Breast epithelium (tissue), 4 donors: Measurements from ENCODE around the gene KCNIP1. TPM values are rescaled to one million over a fixed set of nuclear protein-coding genes. Genes with fewer than 3 reads are reported as not detected.

Source experiments
- DNase-seq, 2 donors: peaks; one replicate each; pipeline ENCODE4 v3.0.0-alpha.2; 2019; ENCODE audit warnings: low spot score in 2 of 2
- H3K27ac ChIP-seq, 2 donors: fragments of 200-600 bp; sonication (generic) in 1 of 2; one replicate each; pipeline ENCODE4 v1.5.1; 2016 to 2019; ENCODE audit warnings: mild to moderate bottlenecking in 1 of 2
- H3K27me3 ChIP-seq, 2 donors: fragments of 200-600 bp; sonication (generic) in 1 of 2; one replicate each; pipeline versions ENCODE4 v1.5.1 to v1.6.0; 2017 to 2019; ENCODE audit warnings: control low read depth in 1 of 2, mild to moderate bottlenecking in 1 of 2
- H3K36me3 ChIP-seq: fragments of 200-600 bp; one replicate; pipeline ENCODE4 v1.5.1; 2019
- H3K4me1 ChIP-seq, 2 donors: fragments of 200-600 bp; sonication (generic); one replicate each; pipeline ENCODE4 v1.5.1; 2016 to 2019; ENCODE audit warnings: control low read depth in 1 of 2
- H3K4me3 ChIP-seq, 3 donors: fragments of 200-600 bp; sonication (generic); 1 replicate in 2 of 3; 2 replicates in 1 of 3; pipeline ENCODE4 v1.5.1; 2016 to 2019; ENCODE audit warnings: mild to moderate bottlenecking in 3 of 3, moderate library complexity in 2 of 3
- H3K9me3 ChIP-seq, 2 donors: fragments of 200-600 bp; sonication (generic) in 1 of 2; one replicate each; pipeline ENCODE4 v1.5.1; 2016 to 2019; ENCODE audit warnings: control low read depth in 1 of 2
- CTCF ChIP-seq, 3 donors: fragments of 450-650 bp; IDR thresholded peaks; one replicate each; pipeline ENCODE4 v1.5.1; 2016 to 2017; ENCODE audit warnings: antibody characterized with exemption in 3 of 3, mild to moderate bottlenecking in 3 of 3, moderate library complexity in 3 of 3
- POLR2A ChIP-seq: fragments of 450-650 bp; IDR thresholded peaks from one replicate; pipeline ENCODE4 v1.6.1; 2016; ENCODE audit warnings: antibody characterized with exemption, mild to moderate bottlenecking, moderate library complexity
- POLR2AphosphoS5 ChIP-seq, 3 donors: sonication (generic); formaldehyde crosslinking; IDR thresholded peaks; one replicate each; pipeline ENCODE4 v1.6.1; 2017; ENCODE audit warnings: antibody characterized with exemption in 3 of 3
- intact Hi-C: fragments of 100-400 bp; cut with DNase I; formaldehyde crosslinking; loops from one replicate; pipeline ENCODE4 v1.15.1; 2023; ENCODE audit warnings: low total_unique reads
- total RNA-seq, 3 donors: library from RNA; depleted of rRNA; stranded (reverse); fragments of >200 nt; gene quantifications; one replicate each; pipeline ENCODE4 v1.1.0, GENCODE V29; 2016

KCNIP1 gene
- total RNA-seq, 3 donors from 2014 or later: 1.0 to 1.6 TPM; not detected in 1

- Histone ChIP-seq H3K9me3 (peaks cover 0 to 4% of the 10 kb centered on the region in 2 donors), H3K27ac (no peak overlapping the region), H3K27me3 (peaks cover 0 to 17% of the 10 kb centered on the region in 2 donors), H3K36me3 (no peaks in the 10 kb centered on the region), H3K4me3 (peak overlapping the region in 1 of 3 donors; percentile 5), H3K4me1 (no peaks in the 10 kb centered on the region)
- intact Hi-C loops: no loop called here
- no peak for DNase-seq
- TF ChIP-seq POLR2AphosphoS5 (IDR thresholded peaks at IDR 0.05) (no peak), CTCF (IDR thresholded peaks at IDR 0.05) (no peak), POLR2A (no peak)
Observed at GRCh38 chr5:170571875-170572852, 68.3 kb downstream of the KCNIP1 start.

GRCh38 chr5:170573114-170573513 lies 69.3 kb downstream of the KCNIP1 start:
- H3K27ac ChIP-seq: no peak overlapping the region
- no peak overlapping the region for H3K4me3 ChIP-seq
- H3K27me3 ChIP-seq: peaks cover 0 to 17% of the 10 kb centered on the region in 2 donors
- H3K9me3 ChIP-seq: peaks cover 0 to 4% of the 10 kb centered on the region in 2 donors
- DNase-seq: no peak
- intact Hi-C loops: no loop called here
- no peaks in the 10 kb centered on the region for H3K36me3 ChIP-seq
- no peaks in the 10 kb centered on the region for H3K4me1 ChIP-seq
- TF ChIP-seq POLR2A (no peak), CTCF (IDR thresholded peaks at IDR 0.05) (no peak), POLR2AphosphoS5 (IDR thresholded peaks at IDR 0.05) (no peak)

- Histone ChIP-seq H3K27me3 (peaks cover 0 to 17% of the 10 kb centered on the region in 2 donors), H3K9me3 (peaks cover 0 to 4% of the 10 kb centered on the region in 2 donors), H3K36me3 (no peaks in the 10 kb centered on the region), H3K4me1 (no peaks in the 10 kb centered on the region), H3K4me3 (no peak overlapping the region), H3K27ac (no peak overlapping the region)
- intact Hi-C loops: no loop called here
- TF ChIP-seq POLR2A (no peak), CTCF (IDR thresholded peaks at IDR 0.05) (no peak), POLR2AphosphoS5 (IDR thresholded peaks at IDR 0.05) (no peak)
- no peak for DNase-seq
Observed at GRCh38 chr5:170573660-170574059, 69.8 kb downstream of the KCNIP1 start.

- H3K36me3 ChIP-seq: no peaks in the 10 kb centered on the region
- no peaks in the 10 kb centered on the region for H3K27me3 ChIP-seq
- TF ChIP-seq CTCF (IDR thresholded peaks at IDR 0.05) (no peak), POLR2A (no peak), POLR2AphosphoS5 (IDR thresholded peaks at IDR 0.05) (no peak)
- no peak for DNase-seq
- no peak overlapping the region for H3K4me3 ChIP-seq
- intact Hi-C loops: no loop called here
- no peak overlapping the region for H3K27ac ChIP-seq
- no peaks in the 10 kb centered on the region for H3K4me1 ChIP-seq
- H3K9me3 ChIP-seq: peaks cover 0 to 12% of the 10 kb centered on the region in 2 donors
Observed at GRCh38 chr5:170576602-170577535, 73.0 kb downstream of the KCNIP1 start.
